ENCODE measurements around the gene THBD. TPM values are rescaled to one million over a fixed set of nuclear protein-coding genes. Genes with fewer than 3 reads are reported as not detected.

Gene THBD, protein sequence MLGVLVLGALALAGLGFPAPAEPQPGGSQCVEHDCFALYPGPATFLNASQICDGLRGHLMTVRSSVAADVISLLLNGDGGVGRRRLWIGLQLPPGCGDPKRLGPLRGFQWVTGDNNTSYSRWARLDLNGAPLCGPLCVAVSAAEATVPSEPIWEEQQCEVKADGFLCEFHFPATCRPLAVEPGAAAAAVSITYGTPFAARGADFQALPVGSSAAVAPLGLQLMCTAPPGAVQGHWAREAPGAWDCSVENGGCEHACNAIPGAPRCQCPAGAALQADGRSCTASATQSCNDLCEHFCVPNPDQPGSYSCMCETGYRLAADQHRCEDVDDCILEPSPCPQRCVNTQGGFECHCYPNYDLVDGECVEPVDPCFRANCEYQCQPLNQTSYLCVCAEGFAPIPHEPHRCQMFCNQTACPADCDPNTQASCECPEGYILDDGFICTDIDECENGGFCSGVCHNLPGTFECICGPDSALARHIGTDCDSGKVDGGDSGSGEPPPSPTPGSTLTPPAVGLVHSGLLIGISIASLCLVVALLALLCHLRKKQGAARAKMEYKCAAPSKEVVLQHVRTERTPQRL
- 100 to 1,000 TPM in 1 of 3 donors, 10 to 100 TPM in 1, 1 to 10 TPM in 1; 7.5 to 106 (median 26.0) TPM for polyA plus RNA-seq

DNA sequence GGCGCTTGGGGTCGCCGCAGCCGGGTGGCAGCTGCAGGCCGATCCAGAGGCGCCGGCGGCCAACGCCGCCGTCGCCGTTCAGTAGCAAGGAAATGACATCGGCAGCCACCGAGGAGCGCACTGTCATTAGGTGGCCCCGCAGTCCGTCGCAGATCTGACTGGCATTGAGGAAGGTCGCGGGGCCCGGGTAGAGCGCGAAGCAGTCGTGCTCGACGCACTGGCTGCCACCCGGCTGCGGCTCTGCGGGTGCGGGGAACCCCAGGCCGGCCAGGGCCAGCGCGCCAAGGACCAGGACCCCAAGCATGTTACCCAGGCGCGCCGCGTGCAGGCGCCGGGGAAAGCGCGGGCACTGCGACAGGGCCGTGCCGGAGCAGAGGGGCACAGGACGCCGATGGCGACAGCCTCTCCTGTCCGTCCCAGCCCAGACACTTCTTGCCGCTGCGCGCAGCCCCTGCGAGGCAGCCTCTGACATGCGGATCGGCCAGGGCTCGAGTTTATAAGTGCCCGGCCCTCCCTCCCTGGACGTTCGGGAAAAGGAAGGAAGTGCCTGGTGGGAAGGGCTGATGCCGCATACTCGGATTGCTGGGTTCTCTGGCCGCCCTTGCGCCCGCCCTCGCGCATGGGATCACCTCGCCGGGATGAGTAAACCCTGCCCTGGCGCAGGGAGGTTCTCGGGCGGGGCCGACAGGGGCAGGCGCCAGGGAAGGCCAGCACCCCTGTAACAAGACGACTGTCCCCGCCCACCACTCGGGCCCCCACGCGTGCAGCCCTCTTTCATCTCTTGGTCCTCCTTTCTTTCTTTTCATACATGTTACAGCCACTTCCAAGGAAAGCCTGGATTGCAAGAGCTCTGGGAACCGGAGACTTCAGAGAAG, at the start of gene THBD:
TSS of gene THBD (minus strand) at position 472 of the 875 bp plus-strand sequence. CDS start at position 304, 168 bp downstream.
- 0 to 1% (median 1%) methylated on average over 71 to 79 of the region's 79 CpGs for WGBS, 3 donors
- peak within 1 kb of the TSS; percentile 80 for H3K27ac ChIP-seq (ENCODE audit: low read depth, low read length)

DNA sequence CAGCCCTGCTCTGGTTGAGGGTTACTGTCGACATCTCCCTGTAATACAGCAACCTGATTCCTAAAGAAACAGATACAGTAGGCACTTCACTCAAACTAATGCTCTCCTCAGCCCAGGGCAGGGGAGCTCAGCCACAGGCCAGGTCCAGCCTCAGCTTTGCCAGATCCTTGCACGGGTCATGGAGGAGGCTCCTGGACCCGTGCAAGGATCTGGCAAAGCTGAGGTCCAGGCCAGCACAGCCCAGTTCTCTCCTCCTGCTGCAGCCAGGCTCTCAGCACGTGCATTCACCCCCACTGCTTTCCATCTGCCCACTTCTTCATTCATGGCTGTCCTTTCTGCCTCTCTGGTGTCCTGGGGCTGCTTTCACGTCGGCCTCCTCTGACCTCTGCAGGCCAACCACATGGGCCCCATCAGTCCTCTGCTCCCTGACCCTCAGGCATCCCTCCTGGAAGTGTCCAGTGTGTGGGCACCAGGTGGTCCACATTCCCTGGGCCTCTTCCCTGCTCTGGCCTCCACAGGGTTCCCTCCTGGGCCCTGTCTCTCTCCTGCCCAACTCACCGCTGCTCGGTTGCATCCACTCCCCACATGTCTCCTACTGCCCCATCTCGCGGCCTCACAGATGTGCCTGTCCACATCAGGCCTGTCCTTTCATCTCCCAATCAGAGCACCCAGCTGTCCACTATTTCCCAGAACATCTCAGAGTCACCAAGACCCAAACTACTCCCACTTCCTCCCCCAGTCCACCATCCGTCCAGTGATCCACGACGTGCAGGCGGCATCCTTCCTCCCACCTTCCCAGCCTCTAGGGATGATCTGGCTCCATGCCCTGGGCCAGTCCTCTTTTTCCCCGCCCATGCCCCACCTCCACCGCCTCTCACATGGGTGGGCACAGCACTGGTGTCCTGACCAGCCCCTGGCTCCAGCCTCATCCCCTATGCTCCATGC, 48.4 kb upstream of the THBD start:
- 83 to 88% (median 85%) methylated on average over 16 of the region's 16 CpGs for WGBS, 3 donors
- H3K27ac ChIP-seq (ENCODE audit: low read depth, low read length), result no peak overlapping the region

DNA sequence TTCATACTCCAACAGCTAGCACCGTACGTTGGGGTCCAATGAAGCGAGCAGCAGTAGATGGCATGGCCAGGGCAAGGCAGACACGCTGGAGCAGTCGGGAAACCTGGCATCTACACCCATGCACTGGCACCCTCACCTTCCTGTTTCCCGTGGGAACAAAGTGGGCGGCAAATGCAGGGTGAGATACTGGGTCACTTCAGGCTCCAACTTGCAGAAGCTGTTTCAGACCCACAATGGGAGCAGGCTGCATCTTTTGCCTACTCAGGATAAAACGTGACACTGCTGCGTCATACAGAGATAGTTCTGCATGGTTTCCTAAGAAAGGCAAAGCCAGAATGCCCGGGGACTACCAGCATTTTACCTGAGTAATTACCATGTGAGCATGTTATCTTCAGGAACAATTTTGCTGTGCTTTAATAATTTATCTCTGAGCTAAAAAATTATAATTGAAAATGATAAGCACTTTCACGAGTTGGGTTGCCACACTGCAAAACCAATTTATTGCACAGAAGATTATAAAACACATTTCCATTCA, 47.6 kb upstream of the THBD start:
- no peak overlapping the region for H3K27ac ChIP-seq (ENCODE audit: low read depth, low read length)
- WGBS, 3 donors, result 81 to 83% (median 81%) methylated on average over 11 of the region's 11 CpGs

DNA sequence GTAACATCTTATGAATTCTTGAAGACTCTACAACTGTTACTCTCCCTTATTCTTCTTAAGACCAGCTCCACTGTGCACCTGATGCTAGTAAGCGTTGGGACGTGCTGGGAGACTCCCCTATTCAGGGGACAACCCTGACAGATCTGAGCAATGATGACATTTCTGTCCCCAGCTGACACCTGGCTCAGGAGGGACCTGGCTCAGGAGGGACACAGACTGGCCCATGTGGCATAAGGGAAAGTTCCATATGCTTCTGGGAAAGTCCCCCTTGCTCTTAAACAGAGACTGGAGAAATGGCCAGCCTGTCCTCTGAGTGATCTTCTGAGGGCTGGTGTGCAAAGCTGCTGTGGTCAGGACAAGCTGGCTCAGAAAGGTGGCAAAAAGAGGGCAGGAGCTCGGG, 46.6 kb upstream of the THBD start:
- WGBS, 3 donors, result 88 to 96% (median 95%) methylated on average over 3 of the region's 3 CpGs
- H3K27ac ChIP-seq (ENCODE audit: low read depth, low read length), result no peak overlapping the region

DNA sequence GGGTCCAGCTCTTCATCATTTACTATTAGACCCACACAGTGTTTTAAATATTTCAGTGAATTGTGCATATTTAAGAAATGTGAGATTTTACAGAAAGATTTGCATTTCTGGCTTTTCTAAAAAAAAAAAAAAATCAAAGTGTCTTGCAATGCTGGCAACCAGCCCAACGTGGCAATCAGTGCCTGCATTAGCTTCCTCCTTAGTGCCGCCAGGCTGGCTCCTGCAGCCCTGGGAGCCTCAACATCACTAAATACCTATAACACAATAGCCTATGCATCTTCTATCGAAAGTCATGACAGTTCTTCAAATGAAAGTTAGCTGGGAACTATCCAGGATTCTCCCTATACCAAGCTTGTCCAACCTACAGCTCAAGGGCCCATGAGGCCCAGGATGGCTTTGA, 46.0 kb upstream of the THBD start:
- 53 to 71% (median 60%) methylated on average over 3 of the region's 3 CpGs for WGBS, 3 donors
- no peak overlapping the region for H3K27ac ChIP-seq (ENCODE audit: low read depth, low read length)

DNA sequence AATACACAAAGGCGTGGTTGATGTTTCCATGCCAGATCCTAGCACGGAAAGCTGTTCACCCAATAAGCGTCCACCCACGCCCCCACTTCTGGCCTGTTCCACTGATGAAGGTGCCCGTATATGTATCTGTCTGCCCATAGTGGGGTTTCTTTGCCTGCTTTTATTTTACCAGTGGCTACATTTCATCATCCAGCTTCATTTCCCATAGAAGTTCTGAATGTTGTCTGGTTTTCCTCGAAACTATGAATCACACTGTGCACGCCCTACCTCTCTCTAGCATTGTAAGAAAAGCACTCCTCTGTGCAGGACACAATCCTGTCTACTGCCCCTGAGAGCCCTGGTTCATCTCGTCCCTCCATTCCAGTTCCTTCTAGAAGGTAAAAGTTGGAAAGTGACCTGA, 45.5 kb upstream of the THBD start:
- WGBS, 3 donors, result 88 to 89% (median 89%) methylated on average over 8 of the region's 8 CpGs
- H3K27ac ChIP-seq (ENCODE audit: low read depth, low read length), result no peak overlapping the region

DNA sequence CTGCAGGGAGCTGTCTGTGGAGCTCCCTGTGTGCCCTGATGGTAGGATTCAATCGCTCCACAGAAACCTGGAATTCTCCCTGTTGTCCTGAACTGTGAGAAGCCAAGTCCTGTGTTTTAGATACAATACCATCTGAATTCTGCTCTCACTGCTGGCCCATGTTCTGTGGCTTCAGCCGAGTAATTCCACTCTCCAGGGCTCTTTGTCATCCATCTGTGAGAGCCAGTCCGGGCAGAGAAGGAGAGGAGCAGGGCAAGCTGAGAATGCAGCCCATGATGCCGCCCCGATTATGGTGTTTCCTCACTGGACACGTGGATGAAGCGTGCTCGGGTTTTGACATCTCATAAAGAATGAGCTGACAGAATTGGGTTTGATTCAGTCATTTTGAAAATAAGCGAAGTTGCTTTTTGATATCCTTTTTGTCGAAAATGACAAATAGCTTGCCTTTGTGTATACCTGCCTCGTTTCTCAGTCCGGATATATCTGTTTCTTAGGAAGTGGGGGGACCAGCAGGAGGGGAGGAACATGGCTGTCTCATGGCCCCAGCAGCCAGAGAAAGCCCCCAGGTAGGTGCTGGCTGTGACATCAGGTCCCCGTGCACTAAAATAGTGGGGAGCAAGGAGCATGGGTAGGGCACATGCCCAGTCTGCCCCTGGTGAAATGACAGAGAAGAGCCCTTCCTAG, 44.9 kb upstream of the THBD start:
- WGBS, 3 donors, result 72 to 88% (median 86%) methylated on average over 13 of the region's 13 CpGs
- no peak overlapping the region for H3K27ac ChIP-seq (ENCODE audit: low read depth, low read length)

DNA sequence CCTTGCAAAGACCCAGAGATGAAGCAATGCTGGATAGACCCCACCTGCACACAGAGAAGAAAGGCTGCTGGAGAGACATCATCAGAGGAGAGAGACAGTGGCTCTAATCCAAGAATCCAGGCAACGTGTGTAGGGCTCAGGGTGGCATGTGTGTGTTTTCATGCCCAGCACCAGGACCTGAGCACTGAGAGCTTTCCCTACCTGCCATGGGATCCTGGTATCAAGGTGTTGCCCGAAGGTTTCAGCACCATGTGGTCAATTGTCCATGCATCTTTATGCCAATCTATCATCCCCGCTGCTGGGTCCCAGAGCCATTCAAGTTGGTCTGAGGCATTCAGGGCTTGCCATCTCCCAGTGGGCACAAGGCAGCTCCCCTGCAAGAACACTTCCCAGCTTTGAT, 44.1 kb upstream of the THBD start:
- WGBS, 3 donors, result 60 to 80% (median 64%) methylated on average over 3 of the region's 3 CpGs
- no peak overlapping the region for H3K27ac ChIP-seq (ENCODE audit: low read depth, low read length)

DNA sequence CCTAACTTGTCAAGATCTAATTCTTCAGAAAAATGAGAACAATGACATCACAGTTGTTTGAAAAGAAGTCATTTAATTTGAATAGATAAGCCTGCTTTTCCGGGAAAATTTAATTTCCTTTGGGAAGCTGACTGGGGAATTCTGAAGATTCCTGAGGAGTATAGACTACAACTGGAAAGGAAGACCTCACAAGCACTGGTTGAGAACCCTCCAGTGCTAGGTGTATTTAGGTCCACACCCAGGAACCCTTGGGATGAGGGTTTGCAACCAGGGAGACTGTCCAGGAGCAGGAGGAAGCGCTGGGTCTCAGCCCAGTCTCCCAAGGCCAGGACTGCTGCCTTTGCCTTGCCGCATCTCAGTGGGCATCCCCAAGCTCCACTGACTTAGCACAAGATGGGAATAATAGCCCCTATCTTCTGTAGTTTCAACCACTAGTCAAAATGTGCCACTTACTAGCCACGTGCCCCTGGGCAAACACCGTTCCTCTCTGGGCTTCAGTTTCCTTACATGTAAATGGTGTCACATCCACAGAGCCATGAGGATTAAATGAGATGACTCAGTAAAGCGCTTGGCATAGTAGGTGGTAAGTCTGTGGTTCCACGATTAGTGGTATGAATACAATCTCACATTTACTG, 43.5 kb upstream of the THBD start:
- 74 to 86% (median 85%) methylated on average over 7 of the region's 7 CpGs for WGBS, 3 donors

DNA sequence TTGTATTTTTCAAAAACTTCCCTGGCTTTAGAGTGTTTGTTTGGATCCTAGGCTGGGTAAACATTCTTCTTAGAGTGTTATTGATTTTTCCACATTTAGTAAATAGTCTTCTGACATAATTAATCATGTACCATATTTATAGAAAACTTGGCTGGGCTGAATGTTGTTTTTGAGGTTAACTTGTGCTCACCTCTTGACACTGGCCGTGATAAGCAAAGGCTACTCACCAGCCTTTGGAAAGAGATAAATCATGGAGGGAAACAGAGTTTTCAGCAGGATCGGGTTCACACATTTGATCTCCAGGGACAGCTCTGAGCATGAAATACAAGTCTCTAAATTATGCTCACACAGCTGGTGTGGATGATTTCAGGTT, 42.9 kb upstream of the THBD start:
- WGBS, 3 donors, result 13 to 51% (median 46%) methylated on average over 2 of the region's 2 CpGs
- H3K27ac ChIP-seq (ENCODE audit: low read depth, low read length), result no peak overlapping the region

More for the DNA sequence above, 43.5 kb upstream of the THBD start:
- no peak overlapping the region for H3K27ac ChIP-seq (ENCODE audit: low read depth, low read length)

DNA sequence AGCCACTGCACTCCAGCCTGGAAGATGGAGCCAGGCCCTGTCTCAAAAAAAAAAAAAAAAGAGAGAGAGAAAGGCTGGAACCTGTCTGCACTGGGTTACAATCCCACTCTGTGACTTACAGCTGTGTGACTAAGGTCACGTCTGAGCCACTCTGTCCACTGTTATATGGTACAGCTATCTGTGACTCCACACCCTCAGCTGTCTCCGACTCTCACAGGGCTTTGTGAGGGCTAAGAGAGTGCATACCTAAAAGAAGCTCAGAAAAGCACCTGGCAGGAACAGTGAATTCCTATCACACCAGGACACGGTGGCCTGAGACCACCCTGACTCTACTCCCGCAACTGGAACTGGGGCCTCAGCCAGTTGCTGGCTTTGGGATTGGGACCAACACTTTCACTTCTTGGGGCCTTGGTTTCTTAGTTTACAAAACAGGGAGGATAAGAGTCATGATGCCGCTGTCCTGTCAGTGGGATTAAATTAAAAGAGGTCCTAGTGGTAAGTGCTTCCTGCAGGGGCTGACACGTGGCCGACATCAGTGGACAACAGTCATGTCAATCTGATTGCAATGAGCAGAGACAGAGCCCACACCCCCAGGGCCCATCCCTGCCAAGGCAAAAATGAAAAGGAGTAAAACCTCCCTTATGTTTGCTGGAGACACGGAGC, 42.4 kb upstream of the THBD start:
- WGBS, 3 donors, result 34 to 75% (median 69%) methylated on average over 8 of the region's 8 CpGs
- H3K27ac ChIP-seq (ENCODE audit: low read depth, low read length), result no peak overlapping the region

DNA sequence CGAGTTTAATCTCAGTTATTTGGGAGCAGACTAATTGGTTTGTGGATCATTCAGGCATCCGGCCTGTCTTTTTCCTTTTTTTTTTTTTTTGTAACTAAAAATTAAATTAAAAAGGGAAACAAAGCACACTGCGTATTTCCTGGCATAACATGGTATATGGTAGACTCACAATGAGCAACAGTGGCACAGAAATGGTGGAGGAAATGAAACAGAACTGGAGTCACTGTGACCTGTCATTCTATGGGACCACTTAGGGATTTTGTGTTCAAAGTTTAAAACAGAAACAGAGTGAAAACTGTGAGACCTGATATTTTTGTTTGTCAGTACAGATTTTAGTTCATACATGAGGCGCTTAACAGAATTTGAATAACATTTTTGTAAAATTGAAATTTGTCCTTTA, 41.4 kb upstream of the THBD start:
- H3K27ac ChIP-seq (ENCODE audit: low read depth, low read length), result no peak overlapping the region
- WGBS, 3 donors, result 80 to 82% (median 81%) methylated on average over 4 of the region's 4 CpGs

DNA sequence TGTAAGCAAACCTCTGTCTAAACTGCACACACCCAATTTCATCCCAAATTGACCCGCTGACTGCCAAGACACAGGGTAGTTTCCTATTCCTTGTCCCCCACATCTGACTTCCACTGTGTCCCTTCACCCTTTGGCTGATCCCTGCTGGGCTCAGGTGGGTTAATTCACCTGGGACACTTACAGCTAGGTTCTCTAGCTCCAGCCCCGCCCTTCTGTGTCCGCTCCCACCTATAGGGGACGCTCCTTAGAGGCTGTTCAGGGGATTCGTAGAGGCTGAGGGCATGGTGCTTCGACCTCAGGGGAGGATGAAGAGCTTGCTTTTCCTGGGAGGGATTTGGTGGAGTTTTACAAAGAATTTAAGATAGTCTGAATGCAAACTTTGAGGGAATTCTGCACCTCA, 40.7 kb upstream of the THBD start:
- WGBS, 3 donors, result 76 to 89% (median 83%) methylated on average over 6 of the region's 6 CpGs
- H3K27ac ChIP-seq (ENCODE audit: low read depth, low read length), result no peak overlapping the region

DNA sequence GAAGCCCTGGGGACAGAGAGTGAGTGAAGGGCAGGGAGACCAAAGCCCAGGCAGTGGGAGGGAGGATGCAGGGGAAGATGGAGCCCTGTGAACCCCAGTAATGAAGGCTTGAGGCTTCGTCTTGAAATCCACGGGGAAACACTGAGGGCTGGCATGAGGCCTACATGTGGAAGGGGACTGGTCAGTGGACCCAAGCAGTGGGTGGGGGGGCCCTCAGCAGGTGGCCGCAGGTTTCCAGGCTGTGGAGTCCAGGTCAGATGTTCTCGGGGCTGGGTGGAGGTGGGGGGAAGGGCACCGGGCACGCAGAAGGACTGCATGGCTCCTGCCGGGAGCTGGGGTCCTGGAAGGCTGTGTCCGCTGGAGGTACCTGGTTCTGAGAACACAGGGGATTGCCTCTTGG, 39.4 kb upstream of the THBD start:
- 93 to 96% (median 95%) methylated on average over 8 of the region's 8 CpGs for WGBS, 3 donors
- no peak overlapping the region for H3K27ac ChIP-seq (ENCODE audit: low read depth, low read length)

DNA sequence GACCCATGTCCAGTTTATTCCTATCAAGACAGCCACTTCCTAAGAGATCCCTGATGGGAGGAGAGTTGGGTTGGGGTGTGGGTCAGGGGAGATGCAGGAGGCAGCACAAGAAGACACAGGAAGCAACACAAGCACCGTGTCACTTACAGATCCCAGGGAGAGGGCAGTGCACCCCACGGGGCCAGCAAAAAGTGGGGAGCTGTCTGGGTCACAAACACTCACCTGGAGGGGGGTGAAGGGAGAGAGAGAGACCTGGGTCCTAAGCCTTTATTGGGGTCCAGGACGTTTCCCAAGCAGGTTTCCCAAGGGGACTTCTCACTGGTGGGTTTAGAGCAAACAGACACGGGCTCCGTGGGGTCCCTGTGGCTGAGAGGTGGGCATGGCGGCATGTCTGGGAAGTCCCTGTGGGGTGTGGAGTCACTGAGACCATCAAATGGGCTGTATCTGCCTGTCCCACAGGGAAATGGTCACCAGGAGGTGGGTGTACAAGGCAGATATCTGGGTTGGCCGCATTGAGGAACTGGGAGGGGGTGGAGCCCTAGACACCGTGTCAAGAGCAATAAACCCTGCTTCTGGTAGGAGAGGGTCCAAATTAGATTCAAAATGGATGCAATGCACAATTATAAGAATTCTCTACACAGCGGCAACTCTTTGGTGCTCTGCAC, 38.2 kb upstream of the THBD start:
- H3K27ac ChIP-seq (ENCODE audit: low read depth, low read length), result no peak overlapping the region
- WGBS, 3 donors, result 65 to 78% (median 67%) methylated on average over 9 of the region's 9 CpGs

DNA sequence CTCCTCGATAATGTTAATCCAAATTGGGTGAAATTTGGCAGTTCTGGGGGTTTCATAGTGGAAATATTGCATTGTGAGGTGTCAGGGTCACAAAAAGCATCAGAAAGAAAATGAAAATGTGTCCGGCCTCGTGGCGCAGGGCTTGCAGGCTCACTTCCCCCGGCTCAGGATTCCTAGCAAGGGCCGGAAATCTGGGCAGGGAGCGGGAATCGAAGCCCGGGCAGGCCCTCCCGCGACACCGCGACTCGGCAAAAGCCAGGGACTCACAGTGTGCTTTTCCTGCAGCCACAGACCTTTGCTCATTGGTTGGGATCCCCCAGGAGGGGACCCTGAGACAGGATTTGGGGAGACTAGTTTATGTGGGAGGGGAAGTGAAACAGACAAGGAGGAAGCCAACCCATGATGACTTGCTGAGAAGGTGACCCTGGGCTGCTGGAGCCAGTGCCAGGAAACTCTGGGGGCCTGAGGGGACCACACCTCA, 37.5 kb upstream of the THBD start:
- H3K27ac ChIP-seq (ENCODE audit: low read depth, low read length), result no peak overlapping the region
- 46 to 75% (median 46%) methylated on average over 14 of the region's 14 CpGs for WGBS, 3 donors
